Neuronal stem cell (in vitro differentiated cells): ENCODE data around the gene TYMP.

ENCODE experiments used
- DNase-seq: peaks from one replicate; pipeline ENCODE4 v3.0.0-alpha.2; 2013; ENCODE audit warnings: low spot score
- H2AFZ ChIP-seq: one replicate; pipeline ENCODE4 v1.6.1; 2013; ENCODE audit warnings: mild to moderate bottlenecking, low read length, inconsistent platforms
- H2AK5ac ChIP-seq: 2 replicates; pipeline ENCODE4 v1.6.1; 2013; ENCODE audit warnings: low read depth, mild to moderate bottlenecking, inconsistent platforms, low read length, moderate library complexity, mixed read lengths
- H2BK120ac ChIP-seq: 2 replicates; pipeline ENCODE4 v1.6.1; 2013; ENCODE audit warnings: low read depth, mild to moderate bottlenecking, inconsistent platforms, low read length, moderate library complexity, mixed read lengths
- H2BK12ac ChIP-seq: one replicate; pipeline ENCODE4 v1.6.1; 2013; ENCODE audit warnings: low read length, inconsistent platforms
- H2BK15ac ChIP-seq: 2 replicates; pipeline ENCODE4 v1.6.1; 2013; ENCODE audit warnings: mild to moderate bottlenecking, low read length, inconsistent platforms, mixed read lengths
- H2BK5ac ChIP-seq: one replicate; pipeline ENCODE4 v1.6.1; 2013; ENCODE audit warnings: inconsistent platforms, mild to moderate bottlenecking, low read length, moderate library complexity
- H3K14ac ChIP-seq: one replicate; pipeline ENCODE4 v1.6.1; 2013; ENCODE audit warnings: low read length, inconsistent platforms
- H3K18ac ChIP-seq: 2 replicates; pipeline ENCODE4 v1.6.1; 2013; ENCODE audit warnings: low read length, inconsistent platforms
- H3K23ac ChIP-seq: 2 replicates; pipeline ENCODE4 v1.6.1; 2013; ENCODE audit warnings: low read depth, mild to moderate bottlenecking, mixed read lengths, low read length, inconsistent platforms; ENCODE audit not compliant: poor library complexity
- H3K27ac ChIP-seq: replicated peaks from 3 replicates; pipeline ENCODE4 v1.5.1; 2013; ENCODE audit warnings: low read length, inconsistent platforms
- H3K27me3 ChIP-seq, 3 experiments: 2 replicates each; pipeline ENCODE4 v1.6.1; 2013; ENCODE audit warnings: low read length in 3 of 3, mild to moderate bottlenecking in 2 of 3, inconsistent platforms in 1 of 3, low read depth in 1 of 3, mixed read lengths in 1 of 3, moderate library complexity in 1 of 3; ENCODE audit not compliant: control insufficient read depth in 3 of 3, insufficient read depth in 3 of 3
- H3K36me3 ChIP-seq, 2 donors: replicated peaks in 1 of 2; 2 replicates each; pipeline ENCODE4 v1.6.1; 2013; ENCODE audit warnings: low read length in 2 of 2; ENCODE audit not compliant: control insufficient read depth in 2 of 2, insufficient read depth in 2 of 2
- H3K4ac ChIP-seq: 2 replicates; pipeline ENCODE4 v1.6.1; 2013; ENCODE audit warnings: inconsistent platforms, mild to moderate bottlenecking, low read length, moderate library complexity
- H3K4me1 ChIP-seq, 2 donors: 1 replicate in 1 of 2; 2 replicates in 1 of 2; pipeline ENCODE4 v1.6.1; 2013; ENCODE audit warnings: low read length in 2 of 2, low read depth in 1 of 2; ENCODE audit not compliant: control insufficient read depth in 2 of 2, insufficient read depth in 1 of 2
- H3K4me2 ChIP-seq: one replicate; pipeline ENCODE4 v1.6.1; 2013; ENCODE audit warnings: mild to moderate bottlenecking, low read length, inconsistent platforms; ENCODE audit not compliant: insufficient read depth, poor library complexity, severe bottlenecking
- H3K4me3 ChIP-seq, 2 donors: 2 replicates each; pipeline ENCODE4 v1.5.1; 2013; ENCODE audit warnings: low read length in 2 of 2, mild to moderate bottlenecking in 2 of 2, inconsistent platforms in 1 of 2, moderate library complexity in 1 of 2
- H3K79me1 ChIP-seq: one replicate; pipeline ENCODE4 v1.6.1; 2013; ENCODE audit warnings: low read depth, mild to moderate bottlenecking, inconsistent platforms, low read length, moderate library complexity
- H3K9ac ChIP-seq: one replicate; pipeline ENCODE4 v1.6.1; 2013; ENCODE audit warnings: mild to moderate bottlenecking, low read depth, low read length, inconsistent platforms; ENCODE audit not compliant: poor library complexity
- H3K9me3 ChIP-seq, 2 donors: replicated peaks in 1 of 2; 2 replicates each; pipeline versions ENCODE3 to v1.6.1; 2013; ENCODE audit warnings: low read length in 2 of 2, mild to moderate bottlenecking in 2 of 2, inconsistent platforms in 1 of 2, low read depth in 1 of 2, mixed read lengths in 1 of 2, moderate library complexity in 1 of 2; ENCODE audit not compliant: control insufficient read depth in 2 of 2, insufficient read depth in 1 of 2
- H4K8ac ChIP-seq: one replicate; pipeline ENCODE4 v1.6.1; 2013; ENCODE audit warnings: low read depth, mild to moderate bottlenecking, inconsistent platforms, low read length, moderate library complexity
- H4K91ac ChIP-seq: one replicate; pipeline ENCODE4 v1.6.1; 2013; ENCODE audit warnings: low read length, low read depth, mild to moderate bottlenecking, inconsistent platforms; ENCODE audit not compliant: poor library complexity
- WGBS, 2 donors: extraction: QIAGEN DNeasy Blood & Tissue Kit; methylation state at CpG; one replicate each; pipeline ENCODE4 v1.1.7; 2013; ENCODE audit warnings: missing lambda C conversion rate in 2 of 2, mixed read lengths in 1 of 2; ENCODE audit not compliant: insufficient read length in 2 of 2, insufficient replicate concordance in 1 of 2; ENCODE audit errors: extremely low coverage in 2 of 2; 5-methylcytosine and 5-hydroxymethylcytosine counted together

The TYMP gene

GRCh38 chr22:50502096-50502495, 27.7 kb downstream of the TYMP start:
- Histone ChIP-seq H3K4ac (no peak overlapping the region), H2BK120ac (no peak overlapping the region), H4K8ac (no peak overlapping the region), H2AFZ (no peak overlapping the region), H2BK12ac (no peak overlapping the region), H2BK5ac (no peak overlapping the region), H2BK15ac (no peak overlapping the region), H3K27me3 (no peaks in the 10 kb centered on the region), H3K14ac (no peak overlapping the region), H3K4me2 (no peak overlapping the region), H4K91ac (no peak overlapping the region), H3K79me1 (peaks cover 12% of the 10 kb centered on the region), H3K36me3 (peaks cover 16 to 36% of the 10 kb centered on the region in 2 donors), H3K9ac (no peak overlapping the region), H3K23ac (no peak overlapping the region), H3K27ac (no peak overlapping the region), H3K18ac (no peak overlapping the region), H2AK5ac (no peak overlapping the region), H3K9me3 (no peaks in the 10 kb centered on the region), H3K4me3 (no peak overlapping the region), H3K4me1 (peaks cover 5 to 7% of the 10 kb centered on the region in 2 donors)
- WGBS, 2 donors: no CpG with 5 or more reads among the region's 6 CpGs
- no peak for DNase-seq

- H3K9me3 ChIP-seq: no peaks in the 10 kb centered on the region
- no peak overlapping the region for H3K4ac ChIP-seq
- H3K27me3 ChIP-seq: no peaks in the 10 kb centered on the region
- H2AFZ ChIP-seq: no peak overlapping the region
- H2BK15ac ChIP-seq: no peak overlapping the region
- H3K4me3 ChIP-seq: no peak overlapping the region
- no peak overlapping the region for H3K14ac ChIP-seq
- peaks cover 10 to 28% of the 10 kb centered on the region in 2 donors for H3K36me3 ChIP-seq
- no peak overlapping the region for H3K18ac ChIP-seq
- no peak overlapping the region for H2BK5ac ChIP-seq
- H2BK12ac ChIP-seq: no peak overlapping the region
- no peak overlapping the region for H4K8ac ChIP-seq
- no peak overlapping the region for H3K27ac ChIP-seq
- no peak overlapping the region for H3K9ac ChIP-seq
- H3K4me1 ChIP-seq: no peaks in the 10 kb centered on the region
- H4K91ac ChIP-seq: no peak overlapping the region
- no peak overlapping the region for H2BK120ac ChIP-seq
- H2AK5ac ChIP-seq: no peak overlapping the region
- DNase-seq: no peak
- WGBS, 2 donors: no CpG with 5 or more reads among the region's 12 CpGs
- H3K23ac ChIP-seq: no peak overlapping the region
- H3K4me2 ChIP-seq: no peak overlapping the region
- H3K79me1 ChIP-seq: peaks cover 3% of the 10 kb centered on the region
Observed at GRCh38 chr22:50500452-50500851, 29.4 kb downstream of the TYMP start.

DNA sequence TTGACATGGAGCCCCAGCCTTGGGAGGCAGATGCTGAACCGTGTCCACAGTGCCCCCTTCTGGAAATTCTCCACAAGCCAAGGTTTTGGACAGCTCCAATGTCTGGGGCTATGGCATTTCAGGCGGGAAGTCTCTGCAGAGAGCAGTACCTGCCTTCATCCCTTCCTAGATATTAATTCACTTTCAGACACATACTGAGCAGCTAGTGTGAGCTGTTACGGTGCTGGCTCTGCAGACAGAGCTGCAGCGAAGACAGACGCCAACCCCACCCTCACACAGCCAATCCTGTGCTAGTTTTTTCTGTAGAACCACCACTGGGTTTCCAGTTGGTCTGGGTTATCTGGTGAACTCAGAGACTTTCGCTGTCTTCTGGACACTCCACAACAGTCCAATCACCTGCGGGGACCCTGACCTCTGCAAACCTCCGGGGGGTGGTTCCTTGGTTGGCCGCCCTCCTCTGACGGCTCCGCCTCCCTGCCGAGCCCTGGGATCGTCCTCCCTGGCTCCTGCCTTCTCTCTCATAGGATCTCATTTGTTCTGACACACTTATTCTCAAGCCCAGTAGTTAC, 31.4 kb downstream of the TYMP start:
- Histone ChIP-seq H3K27ac (no peak overlapping the region), H4K91ac (no peak overlapping the region), H2BK15ac (no peak overlapping the region), H3K18ac (no peak overlapping the region), H3K4me2 (no peak overlapping the region), H3K4me1 (no peaks in the 10 kb centered on the region), H3K23ac (no peak overlapping the region), H3K79me1 (no peaks in the 10 kb centered on the region), H3K14ac (no peak overlapping the region), H2AK5ac (no peak overlapping the region), H3K9ac (no peak overlapping the region), H3K9me3 (no peaks in the 10 kb centered on the region), H2AFZ (peak overlapping the region; percentile 52), H2BK120ac (no peak overlapping the region), H3K4ac (no peak overlapping the region), H3K4me3 (no peak overlapping the region), H2BK5ac (no peak overlapping the region), H3K36me3 (peaks cover 4 to 14% of the 10 kb centered on the region in 2 donors), H3K27me3 (no peaks in the 10 kb centered on the region), H2BK12ac (no peak overlapping the region), H4K8ac (no peak overlapping the region)
- no CpG with 5 or more reads among the region's 13 CpGs for WGBS, 2 donors
- peak; percentile 59 for DNase-seq

DNA sequence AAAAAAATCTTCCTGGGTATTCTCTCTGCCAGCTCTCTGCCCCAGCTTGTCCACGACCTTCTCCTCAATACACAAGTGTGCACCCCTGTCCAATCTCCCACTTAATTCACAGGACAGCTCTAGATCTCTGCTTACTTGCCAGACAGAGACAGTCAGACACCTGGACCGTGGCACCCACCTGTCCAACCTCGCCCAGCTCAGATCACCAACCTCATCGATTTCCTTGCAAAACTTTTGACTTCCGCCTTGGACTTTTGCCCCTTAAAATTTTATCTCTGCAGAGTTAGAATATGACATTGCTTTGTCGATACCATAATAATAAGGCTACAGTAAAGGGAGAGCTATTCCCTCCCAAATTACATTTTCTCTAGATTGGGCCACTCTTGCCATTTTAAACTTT, 32.7 kb downstream of the TYMP start:
- no peaks in the 10 kb centered on the region for H3K79me1 ChIP-seq
- no peak overlapping the region for H3K18ac ChIP-seq
- peaks cover 0 to 1% of the 10 kb centered on the region in 2 donors for H3K36me3 ChIP-seq
- no CpG with 5 or more reads among the region's 6 CpGs for WGBS, 2 donors
- H3K4me2 ChIP-seq: no peak overlapping the region
- no peak overlapping the region for H2BK12ac ChIP-seq
- no peaks in the 10 kb centered on the region for H3K27me3 ChIP-seq
- no peak overlapping the region for H4K91ac ChIP-seq
- H3K9me3 ChIP-seq: no peaks in the 10 kb centered on the region
- no peak overlapping the region for H3K4ac ChIP-seq
- no peak overlapping the region for H3K9ac ChIP-seq
- H2AFZ ChIP-seq: no peak overlapping the region
- H4K8ac ChIP-seq: no peak overlapping the region
- H2BK15ac ChIP-seq: no peak overlapping the region
- DNase-seq: no peak
- no peak overlapping the region for H3K14ac ChIP-seq
- H3K23ac ChIP-seq: no peak overlapping the region
- no peak overlapping the region for H3K4me3 ChIP-seq
- no peak overlapping the region for H2BK5ac ChIP-seq
- H2BK120ac ChIP-seq: no peak overlapping the region
- H3K4me1 ChIP-seq: no peaks in the 10 kb centered on the region
- H2AK5ac ChIP-seq: no peak overlapping the region
- no peak overlapping the region for H3K27ac ChIP-seq
